SK-N-SH treated with all-trans-retinoic acid at 6 μM for 48 hours (cell line): ENCODE measurements around the gene CAPN1.

Experiments
- ATAC-seq: fragments of 200-7000 bp; cut with Tn5 transposase; 3 replicates; pipeline ENCODE4 v1.9.1; 2020; ENCODE audit warnings: mild to moderate bottlenecking, moderate library complexity
- ARNTL ChIP-seq: fragments of 450-650 bp; formaldehyde crosslinking; IDR thresholded peaks from 2 replicates; pipeline ENCODE4 v1.5.0; 2020; ENCODE audit warnings: low read depth, mild to moderate bottlenecking, moderate library complexity, borderline replicate concordance
- CSDC2 ChIP-seq: fragments of 250-450 bp; sonication (Bioruptor Pico); IDR thresholded peaks from 2 replicates; pipeline ENCODE4 v1.5.0; 2020; ENCODE audit warnings: mild to moderate bottlenecking, moderate library complexity
- CSRNP3 ChIP-seq: fragments of 250-450 bp; sonication (Bioruptor Pico); IDR thresholded peaks from 2 replicates; pipeline ENCODE4 v1.5.1; 2021; ENCODE audit warnings: mild to moderate bottlenecking, moderate library complexity
- GLIS3 ChIP-seq: fragments of 250-450 bp; sonication (Bioruptor Pico); IDR thresholded peaks from 2 replicates; pipeline ENCODE4 v1.5.0; 2020; ENCODE audit warnings: mild to moderate bottlenecking, moderate library complexity
- OSR1 ChIP-seq: fragments of 250-450 bp; sonication (Bioruptor Pico); IDR thresholded peaks from 2 replicates; pipeline ENCODE4 v1.8.0; 2022; ENCODE audit warnings: moderate library complexity, mild to moderate bottlenecking, inconsistent platforms
- PATZ1 ChIP-seq: fragments of 250-450 bp; sonication (Bioruptor Pico); IDR thresholded peaks from 2 replicates; pipeline ENCODE4 v1.8.0; 2020; ENCODE audit warnings: mild to moderate bottlenecking, moderate library complexity, borderline replicate concordance
- POU6F1 ChIP-seq: fragments of 250-450 bp; sonication (Bioruptor Pico); IDR thresholded peaks from 2 replicates; pipeline ENCODE4 v1.8.0; 2021; ENCODE audit warnings: low read depth, mild to moderate bottlenecking, moderate library complexity, borderline replicate concordance
- PPARA ChIP-seq: fragments of 250-450 bp; sonication (Bioruptor Pico); IDR thresholded peaks from 2 replicates; pipeline ENCODE4 v1.5.0; 2020; ENCODE audit warnings: mild to moderate bottlenecking, borderline replicate concordance
- RARB ChIP-seq: fragments of 250-450 bp; sonication (Bioruptor Pico); IDR thresholded peaks from 2 replicates; pipeline ENCODE4 v1.8.0; 2021; ENCODE audit warnings: mild to moderate bottlenecking, moderate library complexity
- SNAI2 ChIP-seq: fragments of 250-450 bp; sonication (Bioruptor Pico); IDR thresholded peaks from 2 replicates; pipeline ENCODE4 v1.5.0; 2020; ENCODE audit warnings: mild to moderate bottlenecking, moderate library complexity
- TCF4 ChIP-seq: fragments of 250-450 bp; sonication (Bioruptor Pico); IDR thresholded peaks from 2 replicates; pipeline ENCODE4 v1.8.0; 2021; ENCODE audit warnings: mild to moderate bottlenecking, moderate library complexity, borderline replicate concordance
- TOX ChIP-seq: fragments of 250-450 bp; sonication (Bioruptor Pico); IDR thresholded peaks from 2 replicates; pipeline ENCODE4 v1.8.0; 2021; ENCODE audit warnings: mild to moderate bottlenecking, moderate library complexity, borderline replicate concordance
- TSHZ2 ChIP-seq: fragments of 250-450 bp; sonication (Bioruptor Pico); IDR thresholded peaks from 2 replicates; pipeline ENCODE4 v1.5.0; 2020; ENCODE audit warnings: mild to moderate bottlenecking, moderate library complexity
- ZC3H10 ChIP-seq: fragments of 250-450 bp; sonication (Bioruptor Pico); IDR thresholded peaks from 2 replicates; pipeline ENCODE4 v1.5.1; 2021; ENCODE audit warnings: mild to moderate bottlenecking, moderate library complexity
- ZFP3 ChIP-seq: fragments of 250-450 bp; sonication (Bioruptor Pico); IDR thresholded peaks from 2 replicates; pipeline ENCODE4 v1.5.0; 2020; ENCODE audit warnings: mild to moderate bottlenecking, moderate library complexity
- ZFP30 ChIP-seq: fragments of 450-650 bp; formaldehyde crosslinking; IDR thresholded peaks from 2 replicates; pipeline ENCODE4 v1.5.0; 2022; ENCODE audit warnings: mild to moderate bottlenecking, moderate library complexity
- ZNF565 ChIP-seq: fragments of 450-650 bp; formaldehyde crosslinking; conservative IDR thresholded peaks from 2 replicates; pipeline ENCODE4 v1.5.0; 2020; ENCODE audit warnings: low read depth, mild to moderate bottlenecking, moderate library complexity
- ZNF70 ChIP-seq: fragments of 450-650 bp; formaldehyde crosslinking; IDR thresholded peaks from 2 replicates; pipeline ENCODE4 v1.5.0; 2020; ENCODE audit warnings: mild to moderate bottlenecking, moderate library complexity
- ZNF8 ChIP-seq: fragments of 450-650 bp; formaldehyde crosslinking; IDR thresholded peaks from 2 replicates; pipeline ENCODE4 v1.5.0; 2020; ENCODE audit warnings: mild to moderate bottlenecking, moderate library complexity

The CAPN1 gene

GRCh38 chr11:65213322-65214211 is 31.8 kb downstream of the CAPN1 start:
- TF ChIP-seq TCF4 (CRISPR knock-in tag) (no peak), ZFP30 (CRISPR knock-in tag) (no peak), RARB (CRISPR knock-in tag) (no peak), PATZ1 (CRISPR knock-in tag) (no peak), TOX (CRISPR knock-in tag) (no peak), ZC3H10 (no peak), ZNF8 (CRISPR knock-in tag) (no peak), GLIS3 (no peak), OSR1 (no peak), ARNTL (CRISPR knock-in tag) (no peak), CSDC2 (no peak), TSHZ2 (no peak), ZFP3 (CRISPR knock-in tag) (no peak), CSRNP3 (CRISPR knock-in tag) (no peak), SNAI2 (CRISPR knock-in tag) (no peak)
- ATAC-seq, result peak; percentile 12

- no peak; the same call in 2 of the 3 replicates for ATAC-seq
- no peak for TF ChIP-seq TSHZ2
- no peak for TF ChIP-seq ARNTL (CRISPR knock-in tag)
- TF ChIP-seq TOX (CRISPR knock-in tag), result no peak
- no peak for TF ChIP-seq ZC3H10
- TF ChIP-seq PATZ1 (CRISPR knock-in tag), result no peak
- no peak for TF ChIP-seq ZNF565 (CRISPR knock-in tag)
- TF ChIP-seq PPARA (CRISPR knock-in tag), result no peak
- no peak for TF ChIP-seq POU6F1 (CRISPR knock-in tag)
- no peak for TF ChIP-seq CSRNP3 (CRISPR knock-in tag)
- TF ChIP-seq GLIS3, result no peak
- no peak for TF ChIP-seq ZNF8 (CRISPR knock-in tag)
- TF ChIP-seq ZFP30 (CRISPR knock-in tag), result no peak
- TF ChIP-seq ZNF70, result no peak
- no peak for TF ChIP-seq TCF4 (CRISPR knock-in tag)
Observed at GRCh38 chr11:65214212-65214845, 32.6 kb downstream of the CAPN1 start.
